ENCODE results near the gene IFITM1. TPM values are rescaled to one million over a fixed set of nuclear protein-coding genes. Genes with fewer than 3 reads are reported as not detected.
"Not testable (repeated sequence)": the region's sequence is repeated elsewhere in the genome, so short reads cannot be mapped to it uniquely, and the experiment has no call there.

Gene IFITM1
- total and polyA plus RNA-seq, 2 experiments from 2014 or later, result 68.9 to 74.3 TPM

- Histone ChIP-seq H3K36me3 (no peaks in the 10 kb centered on the region), H3K27me3 (no peaks in the 10 kb centered on the region), H3K27ac (peak overlapping the region; percentile 30), H3K4me1 (ENCODE audit: low read depth) (peaks cover 22% of the 10 kb centered on the region), H3K9me3 (ENCODE audit: low read depth) (no peaks in the 10 kb centered on the region), H3K4me3 (no peak overlapping the region)
- no peak for DNase-seq (ENCODE audit: low read depth in 1 of 2, low spot score in 1 of 2)
- no peak for TF ChIP-seq CTCF (IDR thresholded peaks at IDR 0.05; ENCODE audit: low read depth, low read length)
These were observed 12.2 kb downstream of the IFITM1 start for GRCh38 chr11:325796-326591.

- Histone ChIP-seq H3K27ac (peak overlapping the region; percentile 19), H3K9me3 (ENCODE audit: low read depth) (no peaks in the 10 kb centered on the region), H3K4me3 (no peak overlapping the region), H3K36me3 (no peaks in the 10 kb centered on the region), H3K4me1 (ENCODE audit: low read depth) (peaks cover 22% of the 10 kb centered on the region), H3K27me3 (no peaks in the 10 kb centered on the region)
- no peak for TF ChIP-seq CTCF (IDR thresholded peaks at IDR 0.05; ENCODE audit: low read depth, low read length)
- DNase-seq (ENCODE audit: low read depth in 1 of 2, low spot score in 1 of 2), result no peak
These were observed 12.7 kb downstream of the IFITM1 start for GRCh38 chr11:326592-326841.

- peaks cover 22% of the 10 kb centered on the region for H3K4me1 ChIP-seq (ENCODE audit: low read depth)
- H3K4me3 ChIP-seq, result no peak overlapping the region
- peak in 1 of 2 donors; percentile 91 for DNase-seq (ENCODE audit: low read depth in 1 of 2, low spot score in 1 of 2)
- no peaks in the 10 kb centered on the region for H3K9me3 ChIP-seq (ENCODE audit: low read depth)
- TF ChIP-seq CTCF (IDR thresholded peaks at IDR 0.05; ENCODE audit: low read depth, low read length), result no peak
- no peaks in the 10 kb centered on the region for H3K36me3 ChIP-seq
- H3K27ac ChIP-seq, result peak overlapping the region; percentile 19
- no peaks in the 10 kb centered on the region for H3K27me3 ChIP-seq
These were observed 13.2 kb downstream of the IFITM1 start for GRCh38 chr11:326842-327580.

GRCh38 chr11:327581-327923, 13.7 kb downstream of the IFITM1 start:
- Histone ChIP-seq H3K27ac (no peak overlapping the region), H3K27me3 (no peaks in the 10 kb centered on the region), H3K9me3 (ENCODE audit: low read depth) (no peaks in the 10 kb centered on the region), H3K36me3 (no peaks in the 10 kb centered on the region), H3K4me1 (ENCODE audit: low read depth) (peaks cover 22% of the 10 kb centered on the region), H3K4me3 (no peak overlapping the region)
- no peak for DNase-seq (ENCODE audit: low read depth in 1 of 2, low spot score in 1 of 2)
- no peak for TF ChIP-seq CTCF (IDR thresholded peaks at IDR 0.05; ENCODE audit: low read depth, low read length)

- Histone ChIP-seq H3K27ac (no peak overlapping the region), H3K9me3 (ENCODE audit: low read depth) (no peaks in the 10 kb centered on the region), H3K27me3 (no peaks in the 10 kb centered on the region), H3K4me1 (ENCODE audit: low read depth) (peaks cover 22% of the 10 kb centered on the region), H3K4me3 (no peak overlapping the region), H3K36me3 (no peaks in the 10 kb centered on the region)
- no peak for DNase-seq (ENCODE audit: low read depth in 1 of 2, low spot score in 1 of 2)
- no peak for TF ChIP-seq CTCF (IDR thresholded peaks at IDR 0.05; ENCODE audit: low read depth, low read length)
These were observed 14.2 kb downstream of the IFITM1 start for GRCh38 chr11:328012-328411.

GRCh38 chr11:328516-329100, 14.8 kb downstream of the IFITM1 start:
- not testable (repeated sequence) for H3K9me3 ChIP-seq (ENCODE audit: low read depth); H3K36me3 ChIP-seq; H3K27me3 ChIP-seq; DNase-seq (ENCODE audit: low read depth in 1 of 2, low spot score in 1 of 2); H3K27ac ChIP-seq; H3K4me3 ChIP-seq
- H3K4me1 ChIP-seq (ENCODE audit: low read depth), result peaks cover 22% of the 10 kb centered on the region
